GM18505 (cell line): Measurements from ENCODE around the gene PLEKHG4.

Experiments
- ATAC-seq: cut with Tn5 transposase; IDR thresholded peaks from one replicate; pipeline ENCODE4 v1.9.1; 2021; ENCODE audit not compliant: unreplicated experiment
- POLR2A ChIP-seq: IDR thresholded peaks from 4 replicates; pipeline ENCODE4 v1.6.1; 2011; ENCODE audit warnings: borderline replicate concordance; ENCODE audit not compliant: insufficient read depth, insufficient read length; ENCODE audit errors: extremely low read depth

Gene PLEKHG4

DNA sequence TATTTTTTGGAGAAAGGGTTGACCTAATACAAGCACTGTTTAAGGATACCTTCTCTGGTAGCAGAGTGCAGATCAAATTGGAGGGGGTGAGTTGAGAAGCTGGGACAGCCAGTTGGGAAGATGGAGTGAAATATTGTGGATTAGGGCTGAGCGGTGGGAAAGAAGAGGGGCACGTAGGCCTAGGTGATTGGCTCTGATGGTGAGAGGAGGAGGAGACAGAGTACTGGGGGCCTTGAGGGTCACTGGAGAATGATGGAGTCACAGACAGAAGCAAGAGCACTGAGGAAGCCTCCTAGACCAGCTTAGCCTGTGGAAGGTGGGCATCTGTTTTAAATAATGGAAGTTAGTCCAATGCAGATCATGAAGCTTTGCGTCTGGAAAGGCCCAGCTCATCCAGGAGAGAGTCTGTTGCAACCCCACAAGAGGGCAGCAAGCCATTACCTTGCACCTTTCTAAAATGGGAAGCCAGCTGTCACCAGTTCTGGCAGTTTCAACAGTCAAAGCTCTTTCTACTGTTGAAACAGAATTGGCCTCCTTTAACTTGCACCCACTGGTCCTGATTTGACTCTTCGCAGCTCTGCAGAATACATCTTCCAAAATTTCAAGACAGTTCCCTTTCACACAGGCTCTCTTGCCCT, 18.8 kb upstream of the PLEKHG4 start:
- peak; percentile 41 for ATAC-seq
- TF ChIP-seq POLR2A = no peak

DNA sequence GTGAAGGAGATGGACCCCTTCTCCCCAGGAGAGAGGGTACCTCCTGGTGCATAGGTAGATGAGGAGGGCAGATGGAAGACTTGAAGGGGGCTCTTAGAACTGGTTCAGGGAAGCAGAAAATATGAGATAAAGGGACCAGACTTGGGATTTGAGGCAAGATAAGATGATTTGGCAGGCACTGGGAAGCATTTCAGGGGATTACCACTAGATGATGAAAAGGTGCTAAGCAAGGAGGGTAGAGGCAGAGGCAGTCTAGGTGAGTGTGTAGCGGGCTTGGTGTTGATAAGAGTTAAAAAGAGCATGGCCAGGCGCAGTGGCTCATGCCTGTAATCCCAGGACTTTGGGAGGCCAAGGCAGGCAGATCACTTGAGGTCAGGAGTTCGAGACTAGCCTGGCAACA, 16.1 kb upstream of the PLEKHG4 start:
- ATAC-seq = no peak
- TF ChIP-seq POLR2A = no peak

DNA sequence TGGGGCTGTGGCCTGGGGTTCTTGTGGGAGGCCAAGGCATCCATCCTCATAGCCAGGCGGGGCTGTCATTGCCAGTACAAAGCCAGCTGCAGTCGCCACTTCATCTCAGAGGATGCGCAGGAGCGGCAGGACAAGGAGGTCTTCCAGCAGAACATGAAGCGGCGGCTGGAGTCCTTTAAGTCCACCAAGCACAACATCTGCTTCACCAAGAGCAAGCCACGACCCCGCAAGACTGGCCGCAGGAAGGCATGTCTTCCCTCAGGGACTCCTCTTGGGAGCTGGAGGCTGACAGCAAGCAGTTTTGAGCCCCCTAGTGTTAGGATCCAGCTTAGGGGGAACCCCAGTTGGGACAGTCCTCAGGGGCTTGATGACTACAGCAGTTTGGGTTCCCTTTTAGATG, 15.1 kb upstream of the PLEKHG4 start:
- no peak for TF ChIP-seq POLR2A
- ATAC-seq = no peak

DNA sequence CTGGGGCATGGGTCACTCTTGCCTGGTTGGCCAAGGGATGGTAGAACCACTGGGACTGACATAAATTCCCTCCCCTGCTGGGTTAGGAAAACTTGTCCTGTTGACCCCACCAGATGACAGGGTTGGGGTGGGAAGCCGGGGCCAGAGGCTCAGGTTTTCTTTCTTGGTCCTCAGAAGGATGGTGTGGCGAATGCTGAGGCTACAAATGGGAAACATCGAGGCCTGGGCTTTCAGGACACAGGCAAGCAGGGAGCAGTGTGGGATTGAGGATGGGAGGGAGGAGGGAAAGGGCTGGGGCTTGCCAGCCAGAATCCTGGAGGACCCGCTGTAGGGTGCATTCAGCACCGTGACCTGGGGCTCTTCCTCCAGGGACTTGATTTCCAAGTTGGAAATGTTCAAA, 14.5 kb upstream of the PLEKHG4 start:
- no peak for ATAC-seq

DNA sequence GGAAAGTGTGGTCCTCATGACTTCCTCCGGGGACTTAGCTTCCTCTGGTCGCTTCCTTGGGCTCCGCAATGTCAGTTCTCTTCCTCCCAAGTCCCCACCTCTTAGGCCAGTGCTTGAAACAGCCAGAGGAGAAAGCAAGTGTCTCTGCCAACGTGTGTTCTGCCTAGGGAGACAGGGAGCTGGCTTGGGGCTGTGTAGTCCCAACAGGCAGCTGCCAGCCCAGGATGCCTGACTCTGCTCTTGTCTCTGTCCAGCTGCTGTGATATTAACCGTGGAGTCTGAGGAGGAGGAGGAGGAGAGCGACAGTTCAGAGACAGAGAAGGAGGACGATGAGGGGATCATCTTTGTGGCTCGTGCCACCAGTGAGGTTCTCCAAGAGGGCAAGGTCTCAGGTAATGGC, 13.5 kb upstream of the PLEKHG4 start:
- no peak for ATAC-seq
- no peak for TF ChIP-seq POLR2A

More for the DNA sequence above, 14.5 kb upstream of the PLEKHG4 start:
- TF ChIP-seq POLR2A = no peak

DNA sequence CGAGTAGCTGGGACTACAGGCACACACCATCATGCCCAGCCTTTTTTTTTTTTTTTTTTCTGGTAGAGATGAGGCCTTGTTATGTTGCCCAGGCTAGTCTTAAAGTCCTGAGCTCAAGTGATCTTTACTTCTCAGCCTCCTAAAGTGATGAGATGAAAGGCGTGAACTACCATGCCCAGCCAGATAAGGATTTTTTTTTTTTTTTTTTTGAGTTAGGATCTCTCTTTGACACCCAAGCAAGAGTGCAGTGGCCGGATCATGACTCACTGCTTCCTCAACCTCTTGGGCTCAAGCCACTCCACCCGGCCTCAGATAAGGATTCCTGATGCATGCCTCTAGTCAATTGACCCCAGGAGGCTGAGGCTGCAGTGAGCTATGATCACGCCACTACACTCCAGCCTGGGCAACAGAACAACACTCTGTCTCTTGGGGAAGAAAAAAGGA, 11.2 kb upstream of the PLEKHG4 start:
- no peak for ATAC-seq

DNA sequence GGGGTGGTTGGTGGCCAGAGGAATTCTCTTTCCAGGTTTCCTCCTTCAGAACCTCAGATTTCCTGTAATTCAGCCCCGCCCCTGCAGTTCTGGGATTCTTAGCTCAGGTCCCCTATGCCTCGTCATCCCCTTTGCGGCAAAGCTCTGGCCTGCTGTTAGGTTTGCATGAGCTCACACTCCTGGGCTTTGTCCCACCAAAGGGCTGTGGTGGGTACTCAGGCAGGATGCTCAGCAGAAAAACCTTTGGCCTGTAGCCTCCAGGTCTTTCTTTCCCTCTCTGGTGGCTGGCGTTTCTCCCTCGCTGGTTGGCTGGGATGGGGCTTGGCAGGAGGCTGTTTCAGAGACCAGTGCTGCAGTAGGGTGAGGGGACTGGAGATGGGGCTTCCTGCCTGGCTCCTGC, 9.6 kb upstream of the PLEKHG4 start:
- no peak for ATAC-seq
- TF ChIP-seq POLR2A = no peak

More for the DNA sequence above, 11.2 kb upstream of the PLEKHG4 start:
- TF ChIP-seq POLR2A = no peak

DNA sequence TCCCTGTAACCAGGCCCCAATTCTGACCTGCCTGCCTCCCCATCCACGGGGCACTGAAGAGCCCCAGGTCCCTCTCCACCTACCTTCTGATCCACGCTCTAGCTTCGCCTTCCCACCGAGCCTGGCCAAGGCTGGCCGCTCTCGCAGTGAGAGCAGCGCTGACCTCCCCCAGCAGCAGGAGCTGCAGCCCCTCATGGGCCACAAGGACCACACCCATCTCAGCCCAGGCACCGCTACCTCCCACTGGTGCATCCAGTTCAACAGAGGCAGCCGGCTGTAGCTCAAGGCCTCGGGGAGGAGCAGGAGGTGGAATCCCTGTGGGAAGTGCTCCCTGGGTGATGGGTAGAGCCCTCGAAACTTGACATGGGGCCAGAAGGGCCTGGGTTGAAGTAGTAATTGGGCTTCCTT, 8.4 kb upstream of the PLEKHG4 start:
- no peak for ATAC-seq
- no peak for TF ChIP-seq POLR2A

DNA sequence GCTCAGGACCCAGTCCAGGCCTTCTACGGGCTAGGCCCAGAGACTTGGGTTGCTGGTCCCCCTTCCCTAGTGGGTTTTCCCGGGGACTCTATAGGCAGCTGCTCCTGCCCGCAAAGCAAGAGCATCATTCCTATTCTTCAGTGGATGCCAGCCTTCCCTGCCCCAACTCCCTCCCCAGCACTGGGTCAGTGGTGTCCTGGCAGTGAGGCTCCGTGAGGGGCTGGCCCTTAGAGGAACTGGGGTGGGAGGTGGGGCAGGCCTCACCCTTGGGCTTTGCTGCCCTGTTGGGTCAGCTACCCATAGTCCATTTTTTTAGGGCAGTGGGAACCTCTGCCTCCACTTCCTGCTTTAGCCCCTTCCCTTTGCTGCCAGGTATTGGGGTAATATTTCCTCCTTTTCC, 7.9 kb upstream of the PLEKHG4 start:
- no peak for TF ChIP-seq POLR2A
- no peak for ATAC-seq

DNA sequence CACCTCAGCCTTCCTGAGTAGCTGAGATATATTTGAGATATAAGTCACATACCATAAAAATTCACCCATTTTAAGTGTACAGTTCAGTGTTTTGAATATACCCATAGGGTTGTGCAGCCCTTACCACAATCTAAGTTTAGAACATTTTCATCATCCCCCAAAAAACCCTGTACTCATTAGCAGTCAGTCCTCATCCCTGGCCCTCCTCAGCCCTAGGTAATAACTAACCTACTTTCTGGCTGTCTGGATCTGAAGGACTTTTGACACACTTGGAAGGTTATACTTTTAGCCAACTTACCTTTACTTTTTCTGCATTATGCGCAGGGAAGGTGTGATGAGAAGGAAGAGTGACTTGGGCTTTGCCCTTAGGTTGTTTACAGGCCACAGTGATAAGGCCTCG, 4.0 kb upstream of the PLEKHG4 start:
- no peak for TF ChIP-seq POLR2A
- no peak for ATAC-seq

DNA sequence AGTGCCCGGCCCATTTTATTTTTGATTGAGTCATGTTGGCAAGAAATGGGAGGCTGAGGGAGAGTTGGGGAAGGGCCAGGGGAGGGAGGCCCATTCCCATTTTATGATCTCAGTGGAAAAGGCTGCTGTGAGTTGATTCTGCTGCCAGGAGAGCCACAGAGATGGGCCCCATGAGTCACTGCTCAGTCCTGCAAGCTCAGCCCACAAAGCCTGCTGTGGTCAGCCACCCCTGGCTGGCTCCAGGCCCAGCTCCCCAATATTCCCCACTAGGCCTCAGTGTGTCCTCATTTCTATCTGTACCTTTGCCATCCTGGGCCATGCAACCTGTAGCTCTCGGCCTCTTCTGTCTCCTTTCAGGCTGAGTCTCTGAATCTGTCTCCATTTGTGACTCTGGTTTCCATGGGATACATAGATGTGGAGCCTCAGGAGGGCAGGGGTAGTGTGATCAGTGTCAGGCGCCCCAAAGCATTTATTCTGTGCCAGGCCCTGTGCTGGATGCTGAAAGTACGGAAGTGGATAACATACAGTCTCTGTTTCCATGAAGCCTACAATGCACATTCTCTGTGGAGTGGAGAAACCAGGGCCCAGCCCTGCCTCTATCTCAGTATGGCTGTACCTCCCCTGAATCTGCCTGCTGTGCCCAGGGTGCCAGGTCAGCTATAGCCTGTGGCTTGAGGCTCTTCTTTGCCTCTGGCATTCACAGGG, 1.9 kb upstream of the PLEKHG4 start:
- ATAC-seq = no peak
- no peak for TF ChIP-seq POLR2A

DNA sequence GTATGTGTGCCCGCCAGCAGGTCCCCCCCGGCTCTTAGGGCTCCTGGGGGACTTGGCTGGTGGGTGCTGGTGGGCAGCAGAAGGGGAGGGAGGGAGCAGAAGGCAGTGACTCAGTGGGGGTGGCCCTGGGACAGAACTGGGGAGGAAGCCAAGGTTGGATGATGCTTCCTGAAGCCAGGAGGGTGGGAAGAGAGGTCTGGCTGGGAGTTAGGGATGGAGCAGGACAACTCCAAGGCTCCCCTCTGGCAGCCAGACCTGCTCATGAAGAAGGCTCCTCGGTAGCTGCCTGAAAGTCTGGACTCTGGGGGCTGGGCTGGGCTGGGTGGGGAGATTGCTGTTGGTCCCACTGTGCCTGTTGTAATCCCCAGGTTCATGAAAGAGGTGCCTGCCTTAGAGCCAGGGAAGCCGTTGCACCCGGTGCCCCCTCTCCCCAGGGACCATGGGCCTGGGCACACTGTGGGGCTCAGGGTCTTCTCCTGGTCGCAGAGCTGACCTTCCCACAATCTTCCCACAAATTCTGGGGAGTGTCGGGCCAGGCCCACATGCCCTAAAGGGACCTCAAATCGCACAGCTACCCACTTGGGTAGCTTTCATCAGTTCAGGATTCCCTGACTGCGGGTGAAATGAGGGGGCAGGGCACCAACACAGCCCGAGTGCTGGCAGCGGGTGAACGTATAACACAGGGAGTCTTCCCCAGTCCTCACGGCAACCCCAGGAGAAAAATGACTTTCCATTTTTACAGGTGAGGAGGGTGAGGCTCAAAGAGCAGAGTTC, 1.1 kb upstream of the PLEKHG4 start:
- no peak for TF ChIP-seq POLR2A
- no peak for ATAC-seq

DNA sequence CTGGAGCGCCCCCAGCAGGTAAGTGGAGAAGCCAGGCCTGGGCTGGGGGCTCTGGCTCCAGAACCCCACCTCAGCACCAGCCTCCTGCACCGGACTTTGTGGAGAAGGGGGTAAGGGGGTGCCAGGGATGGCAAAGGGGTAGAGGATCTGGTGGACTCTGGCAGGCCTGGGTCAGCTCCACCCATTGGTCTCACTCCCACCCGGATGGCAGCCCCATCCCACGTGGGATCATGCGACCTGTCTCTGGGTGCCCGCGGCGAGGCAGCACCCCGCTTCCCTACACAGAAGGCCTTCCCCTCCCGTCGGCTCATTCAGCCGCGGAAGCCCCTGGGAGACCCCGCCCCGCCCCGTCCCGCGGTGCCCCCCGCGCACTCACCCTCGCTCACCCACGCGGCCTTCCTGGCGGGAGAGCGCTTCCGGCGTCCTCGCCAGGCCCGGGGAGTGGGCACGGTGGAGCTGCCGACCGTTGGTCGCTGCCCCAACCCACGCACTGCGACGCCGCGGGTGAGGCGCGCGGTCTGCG, 498 bp upstream of the PLEKHG4 start:
- peak; percentile 44 for TF ChIP-seq POLR2A
- ATAC-seq = peak; percentile 39
